ENCODE measurements around the gene UBAC2. TPM values are rescaled to one million over a fixed set of nuclear protein-coding genes. Genes with fewer than 3 reads are reported as not detected.

Gene UBAC2
- total and polyA plus RNA-seq, 2 of the 4 experiments (the other 2 are of a cell fraction) = 20.8 to 36.3 TPM

DNA sequence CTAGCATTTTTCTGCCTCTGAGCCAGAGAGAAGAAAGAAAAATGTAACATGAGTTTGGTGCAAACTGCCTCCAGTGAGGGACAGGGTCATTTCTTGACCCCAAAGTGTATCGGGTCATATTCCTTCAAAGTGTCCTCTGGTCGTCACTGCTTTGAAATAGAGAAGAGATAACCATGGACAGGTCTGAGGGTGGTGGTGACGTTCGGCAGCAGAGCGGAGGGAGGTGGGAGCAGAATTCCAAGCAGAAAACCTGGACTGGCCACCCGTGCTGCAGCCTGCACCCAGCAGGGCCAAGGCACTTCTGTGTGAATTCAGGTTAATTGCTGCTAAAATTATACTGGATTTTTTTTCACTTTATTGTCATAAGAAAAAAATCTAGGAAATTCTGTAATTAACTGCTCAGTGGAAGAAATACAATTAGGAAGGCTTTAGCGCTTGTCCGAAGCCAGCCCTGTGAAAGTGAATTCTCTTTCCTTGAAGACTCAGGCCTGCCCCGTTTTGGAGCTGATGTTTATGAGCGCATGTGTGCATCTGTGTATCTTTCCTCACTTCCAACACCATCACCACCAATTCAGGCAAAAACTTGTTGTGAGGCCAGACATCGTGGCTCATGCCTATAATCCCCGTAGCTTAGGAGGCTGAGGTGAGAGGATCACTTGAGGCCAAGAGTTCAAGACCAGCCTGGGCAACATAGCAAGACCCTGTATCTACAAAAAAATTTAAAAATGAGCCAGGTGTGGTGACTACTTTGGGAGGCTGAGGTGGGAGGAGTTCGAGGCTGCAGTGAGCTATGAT, 37.9 kb upstream of the UBAC2 start:
- Histone ChIP-seq H3K27me3 (ENCODE audit: control insufficient read depth, insufficient read depth, low read length) (peaks cover 19% of the 10 kb centered on the region), H3K36me3 (ENCODE audit: control insufficient read depth, insufficient read depth, low read length) (no peaks in the 10 kb centered on the region), H3K4me2 (ENCODE audit: low read depth, low read length) (no peak overlapping the region), H3K4me3 (ENCODE audit: insufficient read depth, low read depth, low read length) (no peak overlapping the region), H3K4me1 (ENCODE audit: control insufficient read depth, insufficient read depth, low read length) (no peaks in the 10 kb centered on the region), H2BK15ac (ENCODE audit: low read depth, low read length) (no peak overlapping the region), H2BK5ac (ENCODE audit: low read depth, low read length, poor library complexity, severe bottlenecking) (no peak overlapping the region), H3K23ac (ENCODE audit: low read depth, low read length) (no peak overlapping the region; the same call in 1 of the 2 replicates), H3K9ac (ENCODE audit: low read depth, low read length) (no peak overlapping the region), H3K79me1 (ENCODE audit: low read depth in 1 of 2, low read length in 2 of 2) (no peaks in the 10 kb centered on the region), H3K9me3 (ENCODE audit: control insufficient read depth, insufficient read depth, low read length) (no peaks in the 10 kb centered on the region; the same call in 1 of the 2 replicates), H2AFZ (replicated peaks; ENCODE audit: low read length, poor library complexity) (no peak overlapping the region), H2BK20ac (ENCODE audit: low read depth, low read length) (no peak overlapping the region), H3K18ac (ENCODE audit: low read depth, low read length) (no peak overlapping the region), H2AK5ac (ENCODE audit: low read depth, low read length) (no peak overlapping the region), H4K8ac (ENCODE audit: low read depth in 2 of 2, low read length in 2 of 2) (no peak overlapping the region), H3K14ac (replicated peaks; ENCODE audit: low read depth, low read length) (no peak overlapping the region), H4K91ac (ENCODE audit: insufficient read depth, low read depth, low read length) (no peak overlapping the region), H3K4ac (ENCODE audit: low read depth, low read length) (no peak overlapping the region), H2BK120ac (ENCODE audit: low read depth, low read length) (no peak overlapping the region), H3K56ac (ENCODE audit: extremely low read depth, insufficient read depth, low read length) (no peak overlapping the region), H3K27ac (ENCODE audit: insufficient read depth, low read length) (no peak overlapping the region), H4K20me1 (ENCODE audit: insufficient read depth, low read length) (no peaks in the 10 kb centered on the region), H3K9me1 (ENCODE audit: insufficient read depth, low read length) (no peaks in the 10 kb centered on the region), H4K5ac (ENCODE audit: low read depth, low read length) (no peak overlapping the region), H2AK9ac (replicated peaks; ENCODE audit: low read depth, low read length, poor library complexity) (no peak overlapping the region)
- TF ChIP-seq MXI1 (IDR thresholded peaks at IDR 0.05; ENCODE audit: borderline replicate concordance, low read depth, low read length) = no peak
- intact Hi-C loops (cut with micrococcal nuclease) (no loop called here), in situ Hi-C loops (cut with MboI; ENCODE audit: low sequenced_read_pairs) (no loop called here), dilution Hi-C loops (cut with HindIII; ENCODE audit: low sequenced_read_pairs, unreplicated experiment) (no loop called here)
- DNase-seq = no peak
- no TSS peak for BruUV-seq (replicated peaks)
- 10% methylated on average over 2 of the region's 13 CpGs; no CpG with 5 or more reads in 1 of the 2 experiments for WGBS, 2 experiments (ENCODE audit: extremely low coverage in 2 of 2, insufficient read length in 1 of 2)
- CTCF ChIA-PET = no interaction called here
- POLR2A ChIA-PET (ENCODE audit: unreplicated experiment) = no interaction called here
- ATAC-seq (ENCODE audit: low read depth) = no peak

Measured in IMR-90 (cell line).